Activated CD4-positive, alpha-beta T cell treated with anti-CD3 and anti-CD28 coated beads for 36 hours (primary cell): Measurements from ENCODE around the gene HYOU1. TPM values are rescaled to one million over a fixed set of nuclear protein-coding genes. Genes with fewer than 3 reads are reported as not detected.
"Not testable (repeated sequence)": the region's sequence is repeated elsewhere in the genome, so short reads cannot be mapped to it uniquely, and the experiment has no call there.

ENCODE experiments used
- ATAC-seq: fragments of 200-7000 bp; cut with Tn5 transposase; one replicate; pipeline ENCODE4 v1.10.0; 2021; ENCODE audit warnings: mild to moderate bottlenecking, moderate library complexity
- CTCF ChIA-PET: fragments of 350-600 bp; sonication (Branson Sonifier 250); formaldehyde crosslinking; loops from one replicate; lab custom pipeline; 2021; ENCODE audit warnings: antibody characterized with exemption; lab: Charles Lee
- POLR2A ChIA-PET: fragments of 350-600 bp; sonication (Branson Sonifier 250); formaldehyde crosslinking; loops from one replicate; lab custom pipeline; 2021; ENCODE audit warnings: antibody characterized with exemption, inconsistent platforms; lab: Charles Lee
- DNase-seq: peaks from one replicate; pipeline ENCODE4 v3.0.0-alpha.2; 2020
- H3K27ac Mint-ChIP-seq: one replicate; pipeline ENCODE4 v1.8.0; 2021; ENCODE audit warnings: mixed read lengths
- H3K27me3 Mint-ChIP-seq: one replicate; pipeline ENCODE4 v1.8.0; 2021; ENCODE audit warnings: mixed read lengths
- H3K36me3 Mint-ChIP-seq: one replicate; pipeline ENCODE4 v1.8.0; 2021; ENCODE audit warnings: low read depth, mixed read lengths
- H3K4me1 Mint-ChIP-seq: one replicate; pipeline ENCODE4 v1.8.0; 2021; ENCODE audit warnings: mixed read lengths
- H3K4me3 Mint-ChIP-seq: one replicate; pipeline ENCODE4 v1.8.0; 2021; ENCODE audit warnings: mild to moderate bottlenecking, moderate library complexity, mixed read lengths
- H3K9me3 Mint-ChIP-seq: one replicate; pipeline ENCODE4 v1.8.0; 2021; ENCODE audit warnings: low read depth, mixed read lengths
- intact Hi-C, 2 experiments: fragments of 100-400 bp; cut with DNase I in 1 of 2; cut with micrococcal nuclease in 1 of 2; formaldehyde crosslinking; loops; one replicate each; pipeline versions ENCODE4 v1.14.2 to v1.15.1; 2022 to 2024; cut with DNase I, micrococcal nuclease
- total RNA-seq, 2 experiments: library from RNA; stranded (reverse); gene quantifications; one replicate each; pipeline ENCODE4 v1.2.3, GENCODE V29; 2021

HYOU1 gene
- 100 to 1,000 TPM; 104 to 114 TPM for total RNA-seq

GRCh38 chr11:119057000-119057769 is at the start of gene HYOU1:
HYOU1 (minus strand) TSS chr11:119057205; CDS start chr11:119056160, 1,045 bp downstream.
- Mint-ChIP-seq H3K4me1 (peaks cover 34% of the 10 kb centered on the region), H3K4me3 (peak within 1 kb of the TSS; percentile 82), H3K9me3 (no peaks in the 10 kb centered on the region), H3K27me3 (no peaks in the 10 kb centered on the region), H3K36me3 (peaks cover 36% of the 10 kb centered on the region), H3K27ac (peak within 1 kb of the TSS; percentile 94)
- CTCF ChIA-PET, result interaction anchor here (0.7 to 3.1 kb wide), 9 partner anchors 9 to 281 kb away, joined by 3 to 16 read pairs (median 3); partner anchors contain the start of gene VPS11
- POLR2A ChIA-PET, result interaction anchor here (0.9 to 4.2 kb wide), 3 partner anchors 10 to 621 kb away, joined by 3 to 22 read pairs (median 5); partner anchors contain the start of genes KMT2A and VPS11
- intact Hi-C loops, result loop anchor here (1.0 to 2.0 kb wide), 16 partner anchors 10 to 267 kb away; partner anchors contain the start of genes HINFP (in 2 of the 2), RPS25 (in 2 of the 2), SLC37A4 (in 2 of the 2) and TRAPPC4 (in 2 of the 2)
- DNase-seq (peak; percentile 100), ATAC-seq (peak; percentile 96)

GRCh38 chr11:119103793-119104192 is 46.8 kb upstream of the HYOU1 start:
- POLR2A ChIA-PET, result interaction anchor here (0.7 kb wide), 1 partner anchor 46 kb away, joined by 3 read pairs; no protein-coding TSS in a partner anchor
- Mint-ChIP-seq H3K27me3 (no peaks in the 10 kb centered on the region), H3K36me3 (peaks cover 13% of the 10 kb centered on the region), H3K4me1 (peaks cover 45% of the 10 kb centered on the region), H3K4me3 (peak overlapping the region; percentile 15), H3K9me3 (no peaks in the 10 kb centered on the region), H3K27ac (peak overlapping the region; percentile 65)
- ATAC-seq (no peak), DNase-seq (no peak)
- intact Hi-C loops, result loop anchor here in 1 of 2 experiments (2.0 kb wide), 1 partner anchor 85 kb away; the partner anchor contains the start of genes RPS25 and TRAPPC4
- CTCF ChIA-PET, result no interaction called here

- not testable (repeated sequence) for ATAC-seq, H3K9me3 Mint-ChIP-seq, H3K27me3 Mint-ChIP-seq, DNase-seq
- ChIA-PET CTCF (interaction anchor here (1.2 to 3.7 kb wide), 5 partner anchors 18 to 93 kb away, joined by 3 to 20 read pairs (median 9); partner anchors contain the start of genes HINFP, HMBS and VPS11), POLR2A (interaction anchor here (1.2 to 1.6 kb wide), 5 partner anchors 10 to 66 kb away, joined by 3 to 18 read pairs (median 7); partner anchors contain the start of gene HMBS)
- H3K4me3 Mint-ChIP-seq, result peak overlapping the region; percentile 95
- H3K36me3 Mint-ChIP-seq, result peaks cover 16% of the 10 kb centered on the region
- peaks cover 43% of the 10 kb centered on the region for H3K4me1 Mint-ChIP-seq
- intact Hi-C loops, result loop anchor here in 1 of 2 experiments (2.0 kb wide), 1 partner anchor 84 kb away; the partner anchor contains the start of genes RPS25 and TRAPPC4
- H3K27ac Mint-ChIP-seq, result peak overlapping the region; percentile 100
These were observed 46.2 kb upstream of the HYOU1 start for GRCh38 chr11:119103161-119103664.

GRCh38 chr11:119101759-119102423 is 44.9 kb upstream of the HYOU1 start, which contains the start of gene DPAGT1:
DPAGT1 (minus strand) TSS chr11:119101853; CDS start chr11:119101655, 198 bp downstream.
- peak; percentile 86 for ATAC-seq
- intact Hi-C loops, result loop anchor here (1.0 to 2.0 kb wide), 10 partner anchors 17 to 221 kb away; partner anchors contain the start of genes RPS25 (in 2 of the 2), TRAPPC4 (in 2 of the 2), CBL (in 1 of the 2) and CENATAC (in 1 of the 2)
- DNase-seq, result peak; percentile 93
- Mint-ChIP-seq H3K4me1 (peaks cover 42% of the 10 kb centered on the region), H3K36me3 (peaks cover 29% of the 10 kb centered on the region), H3K9me3 (no peaks in the 10 kb centered on the region), H3K27me3 (no peaks in the 10 kb centered on the region), H3K27ac (peak within 1 kb of the TSS; percentile 100), H3K4me3 (peak within 1 kb of the TSS; percentile 95)
- ChIA-PET POLR2A (interaction anchor here (0.6 to 1.9 kb wide), 17 partner anchors 8 to 309 kb away, joined by 3 to 18 read pairs (median 4); partner anchors contain the start of genes CENATAC, HINFP, HMBS and RPS25), CTCF (interaction anchor here (0.5 to 3.7 kb wide), 13 partner anchors 9 to 255 kb away, joined by 3 to 20 read pairs (median 4); partner anchors contain the start of genes CBL, HINFP, HMBS and TRAPPC4)

- intact Hi-C loops, result loop anchor here (1.0 to 2.0 kb wide), 3 partner anchors 16 to 222 kb away; partner anchors contain the start of gene HMBS (in 1 of the 2)
- Mint-ChIP-seq H3K27me3 (no peaks in the 10 kb centered on the region), H3K9me3 (no peaks in the 10 kb centered on the region), H3K27ac (peak overlapping the region; percentile 100), H3K4me3 (peak overlapping the region; percentile 95), H3K36me3 (peaks cover 34% of the 10 kb centered on the region), H3K4me1 (peaks cover 41% of the 10 kb centered on the region)
- ChIA-PET CTCF (interaction anchor here (1.0 to 3.7 kb wide), 5 partner anchors 16 to 104 kb away, joined by 3 to 20 read pairs (median 9); partner anchors contain the start of genes CBL, HINFP, HMBS and VPS11), POLR2A (interaction anchor here (0.6 to 1.9 kb wide), 11 partner anchors 9 to 231 kb away, joined by 3 to 18 read pairs (median 4); partner anchors contain the start of genes CENATAC, HINFP, HMBS and RPS25)
- DNase-seq (peak; percentile 54), ATAC-seq (peak; percentile 20)
These were observed 44.2 kb upstream of the HYOU1 start for GRCh38 chr11:119100994-119101758.

GRCh38 chr11:119100246-119100970 is 43.4 kb upstream of the HYOU1 start:
- ChIA-PET POLR2A (interaction anchor here (0.6 kb wide), 1 partner anchor 15 kb away, joined by 3 read pairs; no protein-coding TSS in a partner anchor), CTCF (interaction anchor here (0.8 to 3.7 kb wide), 5 partner anchors 9 to 33 kb away, joined by 3 to 20 read pairs (median 8); partner anchors contain the start of genes HMBS and VPS11)
- H3K9me3 Mint-ChIP-seq, result no peaks in the 10 kb centered on the region
- DNase-seq (no peak), ATAC-seq (no peak)
- peak overlapping the region; percentile 100 for H3K27ac Mint-ChIP-seq
- H3K4me3 Mint-ChIP-seq, result peak overlapping the region; percentile 95
- intact Hi-C loops, result loop anchor here in 1 of 2 experiments (2.0 kb wide), 1 partner anchor 222 kb away; no protein-coding TSS in a partner anchor
- no peaks in the 10 kb centered on the region for H3K27me3 Mint-ChIP-seq
- H3K4me1 Mint-ChIP-seq, result peaks cover 48% of the 10 kb centered on the region
- H3K36me3 Mint-ChIP-seq, result peaks cover 38% of the 10 kb centered on the region

GRCh38 chr11:119099711-119100110 is 42.7 kb upstream of the HYOU1 start:
- ATAC-seq, result no peak
- Mint-ChIP-seq H3K36me3 (peaks cover 45% of the 10 kb centered on the region), H3K27me3 (no peaks in the 10 kb centered on the region), H3K4me3 (peak overlapping the region; percentile 95), H3K9me3 (no peaks in the 10 kb centered on the region), H3K4me1 (peaks cover 45% of the 10 kb centered on the region), H3K27ac (peak overlapping the region; percentile 5)
- ChIA-PET POLR2A (no interaction called here), CTCF (interaction anchor here (0.8 to 3.7 kb wide), 6 partner anchors 9 to 157 kb away, joined by 3 to 20 read pairs (median 4); partner anchors contain the start of genes HMBS, TRAPPC4 and VPS11)
- DNase-seq, result no peak
- intact Hi-C loops, result loop anchor here in 1 of 2 experiments (2.0 kb wide), 1 partner anchor 223 kb away; no protein-coding TSS in a partner anchor

GRCh38 chr11:119095066-119095880 is 38.3 kb upstream of the HYOU1 start:
- H3K4me1 Mint-ChIP-seq, result peaks cover 50% of the 10 kb centered on the region
- CTCF ChIA-PET, result interaction anchor here (0.6 to 3.6 kb wide), 10 partner anchors 11 to 856 kb away, joined by 3 to 11 read pairs (median 4); partner anchors contain the start of genes C2CD2L, CBL, CENATAC and HINFP
- H3K27ac Mint-ChIP-seq, result peak overlapping the region; percentile 94
- DNase-seq (peak; percentile 100), ATAC-seq (peak; percentile 90)
- H3K9me3 Mint-ChIP-seq, result no peaks in the 10 kb centered on the region
- H3K4me3 Mint-ChIP-seq, result peak overlapping the region; percentile 93
- intact Hi-C loops, result loop anchor here (1.0 to 2.0 kb wide), 14 partner anchors 10 to 239 kb away; partner anchors contain the start of genes HINFP (in 2 of the 2), HYOU1 (in 2 of the 2), RPS25 (in 2 of the 2) and TRAPPC4 (in 2 of the 2)
- peaks cover 77% of the 10 kb centered on the region for H3K36me3 Mint-ChIP-seq
- POLR2A ChIA-PET, result interaction anchor here (0.5 to 2.6 kb wide), 17 partner anchors 9 to 243 kb away, joined by 3 to 28 read pairs (median 5); partner anchors contain the start of genes C2CD2L, HINFP, HMBS and RPS25
- no peaks in the 10 kb centered on the region for H3K27me3 Mint-ChIP-seq
